Erythroblast (primary cell): ENCODE results near the gene CEACAM19.

Experiments
- GATA1 ChIP-seq: IDR thresholded peaks from 2 replicates; pipeline ENCODE4 v1.6.1; 2011; ENCODE audit warnings: low read depth, mild to moderate bottlenecking, control low read depth, low read length, moderate library complexity
- POLR2A ChIP-seq: IDR thresholded peaks from 2 replicates; pipeline ENCODE4 v1.6.1; 2011; ENCODE audit warnings: mild to moderate bottlenecking, low read length

- TF ChIP-seq POLR2A (no peak), GATA1 (no peak)
Measured at GRCh38 chr19:44677019-44677811, 5.9 kb downstream of the CEACAM19 start.
